ENCODE results near the gene ZNF844.

DNA sequence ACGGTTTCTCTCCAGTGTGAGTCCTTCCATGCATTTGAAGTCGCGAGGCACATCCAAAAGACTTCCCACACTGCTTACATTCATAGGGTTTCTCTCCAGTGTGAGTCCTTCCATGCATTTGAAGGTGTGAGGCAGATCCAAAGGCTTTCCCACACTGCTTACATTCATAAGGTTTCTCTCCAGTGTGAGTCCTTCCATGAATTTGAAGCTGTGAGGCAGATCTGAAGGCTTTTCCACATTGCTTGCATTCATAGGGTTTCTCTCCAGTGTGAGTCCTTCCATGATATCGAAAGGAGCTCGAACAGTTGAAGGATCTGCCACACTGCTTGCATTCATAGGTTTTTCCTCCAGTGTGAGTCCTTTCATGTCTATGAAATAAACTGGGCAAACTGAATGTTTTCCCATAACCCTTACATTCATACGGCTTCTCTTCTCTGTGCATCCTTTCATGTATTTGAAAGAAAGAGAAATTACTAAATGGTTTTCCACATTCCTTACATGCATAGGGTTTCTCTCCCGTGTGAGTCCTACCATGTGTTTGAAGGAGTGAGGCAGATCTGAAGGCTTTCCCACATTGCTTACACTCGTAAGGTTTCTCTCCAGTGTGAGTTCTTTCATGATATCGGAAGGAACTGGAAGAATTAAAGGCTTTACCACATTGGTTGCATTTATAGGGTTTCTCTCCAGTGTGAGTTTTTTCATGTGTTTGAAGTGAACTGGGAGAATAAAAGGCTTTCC lies 49.3 kb upstream of the ZNF844 start:
- TF ChIP-seq, protein P1, sequence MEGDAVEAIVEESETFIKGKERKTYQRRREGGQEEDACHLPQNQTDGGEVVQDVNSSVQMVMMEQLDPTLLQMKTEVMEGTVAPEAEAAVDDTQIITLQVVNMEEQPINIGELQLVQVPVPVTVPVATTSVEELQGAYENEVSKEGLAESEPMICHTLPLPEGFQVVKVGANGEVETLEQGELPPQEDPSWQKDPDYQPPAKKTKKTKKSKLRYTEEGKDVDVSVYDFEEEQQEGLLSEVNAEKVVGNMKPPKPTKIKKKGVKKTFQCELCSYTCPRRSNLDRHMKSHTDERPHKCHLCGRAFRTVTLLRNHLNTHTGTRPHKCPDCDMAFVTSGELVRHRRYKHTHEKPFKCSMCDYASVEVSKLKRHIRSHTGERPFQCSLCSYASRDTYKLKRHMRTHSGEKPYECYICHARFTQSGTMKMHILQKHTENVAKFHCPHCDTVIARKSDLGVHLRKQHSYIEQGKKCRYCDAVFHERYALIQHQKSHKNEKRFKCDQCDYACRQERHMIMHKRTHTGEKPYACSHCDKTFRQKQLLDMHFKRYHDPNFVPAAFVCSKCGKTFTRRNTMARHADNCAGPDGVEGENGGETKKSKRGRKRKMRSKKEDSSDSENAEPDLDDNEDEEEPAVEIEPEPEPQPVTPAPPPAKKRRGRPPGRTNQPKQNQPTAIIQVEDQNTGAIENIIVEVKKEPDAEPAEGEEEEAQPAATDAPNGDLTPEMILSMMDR (IDR thresholded peaks at IDR 0.05): no peak
- TF ChIP-seq POLR2AphosphoS5 (IDR thresholded peaks at IDR 0.05): no peak
